Activated CD4-positive, alpha-beta T cell treated with anti-CD3 and anti-CD28 coated beads, Interleukin-2, Interleukin-6, amounts not matched to agents 100 ng/mL and 50 ng/mL, durations not matched to agents 16 hours and 8 hours (primary cell): Measurements from ENCODE around the gene EMILIN1.
"Not testable (repeated sequence)": the region's sequence is repeated elsewhere in the genome, so short reads cannot be mapped to it uniquely, and the experiment has no call there.

Source experiments
- DNase-seq: peaks from one replicate; pipeline ENCODE4 v3.0.0-alpha.2; 2020

Gene EMILIN1

DNA sequence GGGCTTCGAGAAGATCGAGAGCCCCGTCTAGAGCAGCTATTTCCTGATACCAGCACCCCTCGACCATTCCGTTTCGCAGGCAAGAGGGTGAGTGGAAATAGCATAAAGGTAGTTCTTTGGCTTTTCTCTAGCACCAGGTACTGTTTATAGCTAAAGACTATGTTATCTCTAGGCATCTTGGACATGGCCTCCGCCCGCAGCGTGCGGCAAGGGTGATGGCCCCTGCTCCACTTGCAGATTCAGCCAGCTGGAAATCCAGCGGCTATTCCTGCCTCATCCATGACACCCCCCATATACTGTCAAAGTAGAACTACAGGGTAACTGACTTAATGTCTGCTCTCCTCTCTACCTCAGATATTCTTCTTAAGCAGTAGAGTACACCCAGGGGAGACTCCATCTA is 23.7 kb upstream of the EMILIN1 start:
- DNase-seq = no peak

DNA sequence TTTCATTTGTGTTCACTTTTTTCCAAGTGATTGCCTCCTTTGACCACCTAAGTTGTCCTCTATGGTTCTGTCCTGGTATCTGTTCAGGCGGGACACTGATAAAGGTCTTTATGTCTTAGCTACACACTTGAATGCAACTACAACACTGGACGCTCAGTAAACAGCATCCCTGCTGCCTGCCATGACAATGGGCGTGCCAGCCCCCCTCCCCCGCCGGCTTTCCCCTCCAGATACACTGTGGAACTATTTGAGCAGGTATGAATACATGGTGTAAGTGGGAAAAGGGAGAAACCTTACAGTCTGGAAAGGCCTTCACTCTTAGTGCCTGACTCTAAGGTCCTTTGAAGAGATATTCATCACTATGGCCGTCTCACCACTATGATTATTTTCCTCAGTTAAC is 21.2 kb upstream of the EMILIN1 start:
- no peak for DNase-seq

DNA sequence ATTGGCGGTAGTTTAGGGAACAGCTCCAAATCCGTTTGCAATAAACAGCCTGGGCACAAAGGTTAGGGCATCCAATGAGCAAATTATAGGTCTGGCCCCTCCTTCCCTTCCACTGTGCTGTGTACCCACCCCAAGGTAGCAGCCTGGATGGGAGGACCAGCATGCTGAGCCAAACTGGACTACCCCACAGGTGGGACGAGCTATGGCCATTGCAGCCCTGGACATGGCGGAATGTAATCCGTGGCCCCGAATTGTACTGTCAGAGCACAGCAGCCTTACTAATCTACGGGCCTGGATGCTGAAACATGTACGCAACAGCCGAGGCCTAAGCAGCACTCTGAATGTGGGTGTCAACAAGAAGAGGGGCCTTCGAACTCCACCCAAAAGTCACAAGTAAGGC is 20.2 kb upstream of the EMILIN1 start:
- DNase-seq = no peak

DNA sequence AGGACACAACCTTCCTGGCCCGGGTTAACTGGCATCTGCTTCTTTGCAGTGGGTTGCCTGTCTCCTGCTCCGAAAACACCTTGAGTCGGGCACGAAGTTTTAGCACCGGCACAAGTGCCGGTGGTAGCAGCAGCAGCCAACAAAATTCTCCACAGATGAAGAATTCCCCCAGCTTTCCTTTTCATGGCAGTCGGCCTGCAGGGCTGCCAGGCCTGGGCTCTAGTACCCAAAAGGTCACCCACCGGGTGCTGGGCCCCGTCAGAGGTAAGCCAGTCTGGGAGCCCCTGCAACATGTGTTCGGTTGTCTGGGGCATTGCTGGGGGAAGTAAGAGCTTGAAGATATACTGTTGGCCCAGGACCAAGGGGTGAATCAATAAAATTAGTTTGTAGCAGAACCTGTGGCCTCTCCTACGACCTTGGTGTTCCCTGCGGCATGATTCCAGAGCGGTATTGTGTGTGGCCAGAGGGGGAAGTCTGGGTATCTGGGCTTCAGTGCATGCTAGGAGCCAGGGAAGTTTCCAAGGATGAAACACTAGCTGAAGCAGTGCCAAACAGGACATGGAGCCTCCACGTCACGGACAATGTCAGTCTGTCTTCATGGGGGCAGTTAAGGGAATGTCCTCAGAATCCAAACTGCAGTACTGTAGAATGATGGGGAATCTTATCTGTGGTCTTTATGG is 19.1 kb upstream of the EMILIN1 start:
- DNase-seq = no peak

DNA sequence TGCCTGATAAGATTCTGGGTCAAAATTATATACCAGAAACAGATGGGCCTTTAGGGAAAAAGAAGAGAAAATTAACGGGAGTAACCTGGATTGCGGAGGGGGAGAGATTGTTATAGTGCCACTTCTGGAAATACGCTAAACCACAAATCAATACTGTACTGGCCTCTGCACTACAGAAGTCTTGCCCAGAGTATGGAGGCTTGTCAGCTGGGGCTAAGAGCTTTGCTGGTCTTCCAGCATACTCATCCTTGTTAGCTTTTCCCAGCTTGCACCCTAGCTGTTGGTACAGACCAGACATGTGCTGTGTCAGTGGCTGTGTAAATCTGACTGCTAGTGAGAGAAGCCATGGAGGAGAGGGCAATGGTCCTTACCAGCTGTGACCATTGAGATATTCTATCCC is 18.1 kb upstream of the EMILIN1 start:
- no peak for DNase-seq

DNA sequence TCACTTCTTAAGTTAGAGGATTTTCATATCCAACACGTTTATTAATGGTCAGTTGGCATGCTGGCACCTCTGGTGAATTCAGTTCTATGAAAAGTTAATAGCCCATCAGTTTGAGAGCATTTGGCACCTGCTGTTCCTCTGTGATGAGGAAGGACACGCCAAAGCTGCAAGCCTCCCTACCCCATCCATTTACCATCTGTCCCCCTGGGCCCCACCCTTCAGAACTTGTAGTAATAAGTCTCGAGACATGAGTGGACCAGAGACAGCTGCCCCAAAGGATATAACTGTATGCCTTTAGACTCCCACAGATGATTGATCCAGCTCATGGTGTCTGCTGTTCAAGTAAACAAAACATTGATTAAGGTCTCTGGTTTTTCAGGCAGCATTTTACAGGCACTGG is 13.3 kb upstream of the EMILIN1 start:
- no peak for DNase-seq

DNA sequence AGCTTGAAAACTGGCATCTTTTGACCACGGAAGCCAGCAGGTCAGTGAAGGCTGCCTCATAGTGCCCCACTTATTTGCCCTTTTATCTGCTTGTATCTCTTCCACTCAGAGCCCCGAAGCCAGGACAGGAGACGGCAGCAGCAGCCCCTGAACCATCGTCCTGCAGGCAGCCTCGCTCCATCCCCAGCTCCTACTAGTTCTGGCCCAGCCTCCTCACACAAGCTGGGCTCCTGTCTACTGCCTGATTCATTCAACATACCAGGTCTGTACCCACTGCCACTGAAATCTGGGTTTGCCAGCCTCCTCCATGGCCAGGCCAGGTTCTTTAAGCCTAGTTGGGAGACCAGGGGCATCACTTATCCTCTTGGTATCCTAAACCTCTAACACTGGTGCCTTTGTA is 11.0 kb upstream of the EMILIN1 start:
- DNase-seq = no peak

DNA sequence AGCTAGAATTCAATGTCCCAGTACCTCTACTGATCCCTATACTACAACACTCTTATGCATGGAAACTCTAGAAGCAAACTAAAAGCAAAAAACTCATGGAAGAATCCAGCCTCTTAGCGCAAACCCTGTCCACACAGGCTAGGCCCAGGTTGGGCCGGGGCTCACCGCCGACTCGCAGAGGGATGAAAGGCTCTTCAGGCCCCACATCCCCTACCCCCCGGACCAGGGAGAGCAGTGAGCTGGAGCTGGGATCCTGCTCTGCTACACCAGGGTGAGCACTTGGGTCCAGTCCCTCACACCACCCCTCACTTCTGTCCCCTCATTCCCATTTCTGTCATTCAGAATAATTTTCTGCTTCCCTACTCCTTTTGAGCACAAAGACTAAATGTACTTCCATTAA is 9.0 kb upstream of the EMILIN1 start:
- no peak for DNase-seq

DNA sequence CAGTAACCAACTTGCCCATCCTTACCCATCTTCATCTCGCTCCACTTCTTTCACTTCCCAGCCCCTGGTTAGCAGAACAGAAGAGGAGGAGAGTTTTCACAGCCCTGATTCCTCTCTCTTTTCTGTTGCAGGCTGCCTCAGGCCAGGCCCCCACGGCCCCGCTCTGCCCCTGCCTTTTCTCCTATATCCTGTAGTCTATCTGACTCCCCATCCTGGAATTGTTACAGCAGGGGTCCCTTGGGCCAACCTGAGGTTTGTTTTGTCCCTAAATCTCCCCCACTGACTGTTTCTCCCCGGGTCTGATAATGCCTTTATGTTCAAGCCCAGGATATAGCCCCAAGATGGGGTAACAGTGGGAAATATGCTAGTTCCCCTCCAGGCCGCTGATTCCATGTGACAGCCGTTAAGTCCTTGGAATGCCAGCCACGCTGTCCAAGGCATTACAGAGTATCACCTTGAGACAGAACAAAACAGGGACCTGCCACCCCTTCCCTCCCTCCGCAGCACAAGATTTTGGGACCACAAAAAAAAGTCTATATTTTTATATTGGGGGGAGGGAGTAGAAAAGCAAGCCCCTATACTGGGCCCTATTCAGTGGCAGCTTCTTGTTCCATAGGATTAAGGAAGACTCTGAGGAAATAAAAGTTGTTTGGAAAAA is 8.3 kb upstream of the EMILIN1 start:
- no peak for DNase-seq

DNA sequence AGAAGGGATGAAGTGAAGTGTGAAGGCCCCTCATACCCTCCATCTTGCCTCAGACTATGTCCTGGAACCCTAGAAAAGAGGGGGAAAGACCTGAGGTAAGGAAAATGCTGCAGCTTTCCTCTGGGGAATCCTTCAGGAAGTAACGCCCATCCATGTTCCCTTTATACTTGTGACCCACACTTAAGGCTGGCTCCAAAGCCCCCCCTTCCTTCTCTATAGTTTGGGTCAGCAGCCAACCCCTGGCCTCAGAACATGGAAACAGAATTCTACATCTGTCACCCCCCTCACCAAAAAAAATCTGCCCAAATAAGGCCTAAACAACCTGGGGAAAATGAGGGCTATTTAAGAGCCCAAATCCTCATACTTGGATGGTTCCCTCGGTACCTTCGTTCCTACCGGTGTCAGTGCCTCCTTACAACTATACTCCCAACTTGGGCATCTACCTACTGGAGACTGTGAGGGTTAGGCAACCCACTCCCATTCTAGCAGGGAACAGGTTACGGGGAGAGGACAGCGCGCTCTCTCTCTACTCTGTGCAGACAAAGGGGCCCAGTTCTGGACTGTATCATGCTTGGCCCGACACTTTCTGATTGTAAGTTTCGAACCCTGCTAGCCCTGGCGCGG is 7.7 kb upstream of the EMILIN1 start:
- DNase-seq = no peak

DNA sequence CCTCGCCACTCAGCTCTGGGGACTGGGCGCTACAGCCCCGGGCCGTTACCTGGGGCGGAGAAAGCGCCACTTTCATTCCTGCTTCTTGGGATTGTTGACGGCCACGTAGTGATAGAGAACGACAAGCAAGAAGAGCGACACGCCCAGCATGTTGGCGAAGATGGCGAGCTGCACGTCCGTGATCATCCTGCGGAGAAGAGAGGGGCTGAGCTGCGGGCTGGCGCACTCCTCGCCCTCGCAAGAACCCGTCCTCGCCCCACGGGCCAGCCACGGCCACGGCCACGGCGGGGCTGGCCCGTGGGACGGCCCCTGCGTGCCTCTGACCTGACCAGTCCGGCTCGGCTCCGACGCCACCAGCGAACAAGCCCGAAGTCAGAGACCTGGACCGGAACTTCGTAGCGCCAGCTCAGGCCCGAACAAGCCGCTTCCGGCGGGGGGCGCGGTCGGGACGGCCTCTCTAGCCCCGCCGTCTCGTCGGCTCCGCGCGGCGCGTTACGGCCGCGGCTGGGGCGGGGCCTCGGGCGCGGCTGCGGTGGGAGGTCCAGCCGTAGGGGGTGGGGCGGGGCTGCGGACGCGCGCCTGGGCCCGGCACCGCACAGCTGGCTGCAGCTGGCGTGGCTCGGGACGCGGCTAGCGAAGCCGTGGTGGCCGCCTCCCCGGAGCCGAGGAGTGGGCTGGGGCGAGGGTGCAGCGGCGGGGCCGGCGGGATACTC is 7.0 kb upstream of the EMILIN1 start, which contains the start of gene OST4:
Gene OST4 (minus strand): TSS at position 378 of the 713 bp plus-strand sequence.
- peak; percentile 95 for DNase-seq

DNA sequence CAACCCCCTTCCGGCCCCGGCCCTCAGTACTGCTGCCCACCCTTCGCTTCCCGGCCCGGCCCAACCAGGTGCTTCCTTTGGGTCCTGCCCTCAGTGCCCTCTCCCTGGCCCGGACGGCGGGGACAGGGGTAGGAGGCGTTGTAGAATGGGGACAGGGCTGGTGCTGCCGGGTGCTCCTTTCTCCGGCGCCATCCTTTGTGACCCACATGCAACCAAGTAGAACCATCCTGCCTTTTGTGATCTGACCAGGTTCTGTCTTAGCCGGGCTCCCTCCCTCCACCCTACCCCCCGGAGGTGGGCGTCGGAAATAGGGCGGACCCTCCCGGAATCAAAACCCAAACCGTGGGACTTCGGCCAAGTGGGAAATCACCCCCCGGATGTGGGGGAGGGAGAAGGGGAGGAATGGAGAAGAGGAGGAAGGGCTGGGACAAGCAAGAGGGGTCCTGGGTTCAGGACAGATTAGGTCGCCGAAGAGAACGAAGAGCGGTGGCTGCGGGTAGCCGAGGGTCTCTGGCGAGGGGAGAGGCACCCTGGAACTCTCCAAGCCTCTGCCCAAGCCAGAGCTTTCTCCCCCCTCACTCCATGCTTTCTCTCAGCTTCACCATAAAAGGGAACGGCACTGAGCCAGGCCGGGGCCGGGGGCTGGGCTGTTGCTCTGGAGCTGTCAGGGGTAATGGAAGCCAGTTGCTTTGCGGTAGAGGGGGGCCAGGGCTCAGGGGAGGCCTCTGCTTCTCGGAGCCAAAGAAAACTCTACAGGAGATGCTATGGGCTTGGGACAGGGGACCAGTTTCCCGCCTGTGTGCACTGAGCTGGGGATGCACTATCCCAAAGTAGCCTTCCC is 6.2 kb upstream of the EMILIN1 start:
- DNase-seq = peak; percentile 44

DNA sequence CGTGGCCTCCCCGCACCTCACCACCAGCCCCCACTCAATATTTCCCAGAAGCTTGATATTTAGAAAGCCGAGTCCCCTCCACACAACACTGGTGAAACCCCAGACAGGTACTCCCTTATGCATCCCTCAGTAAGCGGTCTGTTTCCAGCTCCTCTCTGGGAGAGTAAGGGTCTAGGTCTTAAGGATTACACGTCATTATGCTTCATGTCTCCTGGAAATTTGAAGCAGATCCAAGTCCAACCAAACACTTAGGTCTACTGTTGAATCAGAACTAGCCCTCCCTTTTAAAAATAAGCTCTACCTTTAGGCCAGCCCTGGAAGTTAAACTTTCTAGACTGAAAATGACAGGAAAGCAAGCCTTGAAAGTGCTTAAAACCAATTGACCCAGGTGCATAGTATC is 5.5 kb upstream of the EMILIN1 start:
- DNase-seq = no peak

DNA sequence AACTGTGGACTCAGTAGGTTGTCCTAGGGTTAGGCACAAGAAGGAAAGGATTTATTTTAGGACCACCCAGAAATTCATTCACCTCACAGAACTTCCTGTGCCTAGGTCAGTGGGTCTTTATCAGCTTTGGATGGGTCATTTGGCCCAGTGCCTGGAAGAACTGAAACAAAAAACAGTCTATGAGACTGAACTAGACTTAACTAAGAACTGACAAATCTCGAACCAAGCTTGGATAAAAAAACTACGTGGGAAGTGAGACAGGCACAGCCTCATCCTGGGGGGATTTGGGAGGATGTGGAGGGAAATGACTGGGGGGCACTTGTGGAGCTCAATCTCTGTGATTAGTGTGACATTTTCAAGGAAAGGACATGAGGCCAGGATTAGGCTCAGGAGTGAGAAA is 4.6 kb upstream of the EMILIN1 start:
- DNase-seq = no peak

DNA sequence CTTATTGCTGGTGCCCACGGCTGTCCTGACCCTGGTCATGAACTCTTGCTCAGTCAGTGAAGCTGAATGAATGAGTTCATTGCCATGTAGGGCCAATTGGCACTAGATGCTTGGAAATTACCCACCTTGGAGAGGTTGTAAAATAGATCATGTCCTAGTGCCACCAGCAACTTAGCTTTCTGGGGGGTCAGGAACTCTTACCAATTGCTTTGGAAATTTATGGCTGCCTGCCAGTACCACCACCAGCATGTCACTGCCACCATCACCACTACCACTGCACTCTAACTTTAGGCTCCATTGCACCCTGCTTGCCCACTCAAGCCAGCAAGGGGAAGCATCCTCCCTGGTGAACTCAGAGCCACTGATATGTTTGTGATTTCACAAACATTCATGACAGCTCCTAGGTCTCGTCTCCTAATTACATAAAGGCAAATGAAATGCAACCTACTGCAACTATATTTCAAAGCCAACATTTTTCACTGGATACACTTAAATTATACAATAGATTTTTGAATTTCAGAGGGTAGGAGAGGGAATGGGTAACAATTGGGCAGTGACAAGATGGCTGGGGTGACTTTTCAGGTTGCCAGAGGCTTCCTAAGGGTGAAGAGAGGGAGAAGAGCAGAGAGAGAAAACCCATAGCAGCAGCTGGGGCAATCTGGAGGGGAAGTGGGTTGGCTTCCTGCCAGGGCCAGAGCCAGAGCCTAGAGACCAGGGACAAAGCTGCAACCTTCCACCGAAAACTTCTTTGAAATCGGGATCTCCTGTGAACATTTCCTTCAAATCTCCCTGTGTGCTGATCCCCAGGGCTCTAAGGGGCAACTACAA is 3.5 kb upstream of the EMILIN1 start:
- peak; percentile 41 for DNase-seq

DNA sequence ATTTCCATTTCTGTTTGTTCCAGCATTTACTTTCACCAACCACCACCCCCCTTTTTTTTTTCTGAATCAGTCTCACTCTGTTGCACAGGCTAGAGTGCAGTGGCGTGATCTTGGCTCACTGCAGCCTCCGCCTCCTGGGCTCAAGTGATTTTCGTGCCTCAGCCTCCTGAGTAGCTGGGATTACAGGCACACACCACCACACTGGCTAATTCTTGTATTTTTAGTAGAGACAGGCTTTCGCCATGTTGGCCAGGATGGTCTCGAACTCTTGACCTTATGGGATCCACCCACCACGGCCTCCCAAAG is 2.9 kb upstream of the EMILIN1 start:
- DNase-seq = not testable (repeated sequence)

DNA sequence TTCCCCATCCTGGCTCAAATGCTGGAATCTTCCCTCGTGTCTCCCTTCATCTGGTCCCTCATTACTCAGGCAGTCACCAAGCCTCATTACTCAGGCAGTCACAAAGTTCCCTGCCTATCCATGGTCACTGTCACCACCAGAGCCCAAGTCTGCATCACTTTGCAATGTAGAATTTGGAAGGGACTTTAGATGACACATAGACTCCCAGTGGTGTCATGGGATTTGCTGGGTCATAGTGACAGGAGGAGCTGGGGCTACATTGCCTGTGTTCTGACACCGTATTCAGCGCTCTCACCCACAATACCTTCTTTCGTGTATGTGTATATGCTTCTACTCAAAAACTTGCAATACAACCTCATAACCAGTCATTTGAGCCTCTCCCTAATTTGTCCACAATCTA is 2.1 kb upstream of the EMILIN1 start:
- DNase-seq = no peak

DNA sequence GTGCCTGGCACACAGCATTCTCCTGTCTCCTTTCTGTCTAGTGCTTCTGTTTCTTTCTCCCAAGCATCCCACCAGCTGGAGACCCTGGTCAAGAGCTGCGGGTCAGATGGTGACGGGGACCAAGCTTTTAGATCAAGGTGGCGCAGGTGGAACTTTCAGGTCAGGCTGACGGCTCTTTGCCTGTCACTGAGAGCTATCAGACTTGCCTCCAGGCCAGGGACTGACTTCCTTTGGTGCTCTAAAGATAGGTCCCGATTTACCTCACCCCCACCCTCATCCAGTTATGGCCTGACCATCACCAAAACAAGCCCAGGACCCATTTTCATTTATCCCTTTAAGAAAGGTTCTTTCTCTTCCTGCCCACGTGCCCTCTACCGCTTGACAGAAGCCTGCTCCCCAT is 1.2 kb upstream of the EMILIN1 start:
- DNase-seq = no peak

DNA sequence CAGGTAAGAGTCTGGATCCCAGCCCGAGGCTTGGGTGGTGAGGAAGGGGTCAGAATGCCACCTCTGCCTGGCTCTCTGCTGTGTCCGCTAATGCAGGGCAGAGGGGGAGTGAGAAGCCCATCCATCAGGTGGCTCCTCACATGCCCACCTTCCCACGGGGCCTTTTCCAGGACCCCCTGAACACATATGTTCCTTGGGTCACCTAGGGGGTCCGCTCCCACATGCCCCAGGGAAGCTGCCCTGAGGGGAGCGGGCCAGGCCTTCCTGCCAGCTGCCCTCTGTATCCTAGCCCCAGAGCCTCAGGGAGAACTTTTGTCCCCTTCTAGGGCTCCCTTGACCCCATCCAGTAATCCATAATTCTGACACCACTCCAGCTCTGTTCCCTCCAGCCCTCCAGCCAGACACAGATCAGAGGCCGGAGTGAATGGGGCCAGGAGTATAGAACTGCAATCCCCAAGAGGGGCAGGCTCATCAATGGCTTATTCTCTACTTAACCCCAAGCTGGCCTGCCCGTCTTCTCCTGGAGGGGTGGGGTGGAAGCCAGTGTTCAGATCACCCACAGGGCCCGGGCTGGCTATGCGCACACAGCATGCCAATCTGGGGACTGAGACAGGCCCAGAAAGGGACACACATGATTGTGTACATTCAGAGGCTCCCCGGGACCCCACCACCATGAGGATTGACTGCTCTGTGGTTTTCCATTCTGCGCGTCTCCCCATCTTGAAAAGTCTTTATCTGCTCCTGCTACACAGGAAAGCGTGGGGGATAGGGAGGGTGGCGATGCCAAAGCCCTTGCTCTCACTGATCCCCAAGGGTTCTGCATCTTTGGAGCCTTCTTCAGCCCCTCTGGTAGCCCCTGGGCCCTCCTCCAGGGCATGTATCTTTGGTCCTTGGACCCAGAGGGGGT is 1.1 kb downstream of the EMILIN1 start:
- no peak for DNase-seq

DNA sequence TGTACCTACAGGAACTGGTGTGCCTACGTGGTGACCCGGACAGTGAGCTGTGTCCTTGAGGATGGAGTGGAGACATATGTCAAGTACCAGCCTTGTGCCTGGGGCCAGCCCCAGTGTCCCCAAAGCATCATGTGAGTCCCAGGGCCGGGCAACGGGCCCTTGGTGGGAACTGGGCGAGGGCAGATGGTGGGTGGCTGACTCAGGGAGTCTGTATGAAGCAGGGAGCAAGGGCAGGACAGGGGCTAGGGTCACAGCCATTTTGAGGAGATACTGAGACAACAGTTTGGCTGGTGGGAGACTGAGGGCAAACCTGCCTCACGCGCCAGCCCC is 1.7 kb downstream of the EMILIN1 start:
- no peak for DNase-seq

DNA sequence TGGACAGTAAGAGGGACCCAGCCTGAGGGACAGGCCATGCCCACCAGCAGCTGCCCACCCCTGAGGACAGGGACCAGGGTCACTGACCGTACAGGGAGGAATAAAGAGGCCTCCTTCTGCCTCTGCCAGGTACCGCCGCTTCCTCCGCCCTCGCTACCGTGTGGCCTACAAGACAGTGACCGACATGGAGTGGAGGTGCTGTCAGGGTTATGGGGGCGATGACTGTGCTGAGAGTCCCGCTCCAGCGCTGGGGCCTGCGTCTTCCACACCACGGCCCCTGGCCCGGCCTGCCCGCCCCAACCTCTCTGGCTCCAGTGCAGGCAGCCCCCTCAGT is 2.2 kb downstream of the EMILIN1 start:
- no peak for DNase-seq
